T-helper 2 cell (primary cell): ENCODE results near the gene EVI5.

Source experiments
- DNase-seq, 5 experiments: peaks; one replicate each; pipeline versions ENCODE4 v3.0.0 to v3.0.0-alpha.2; 2012 to 2022

EVI5 gene

GRCh38 chr1:92505015-92505692 lies 279.8 kb downstream of the EVI5 start:
- DNase-seq: no peak

- DNase-seq: peak in 1 of 5 experiments; percentile 11
Observed at GRCh38 chr1:92504291-92505014, 280.5 kb downstream of the EVI5 start.

- no peak for DNase-seq
Observed at GRCh38 chr1:92503926-92504285, 281.0 kb downstream of the EVI5 start.

- DNase-seq: no peak
Observed at GRCh38 chr1:92503043-92503925, 281.6 kb downstream of the EVI5 start.

GRCh38 chr1:92502247-92502646 lies 282.7 kb downstream of the EVI5 start:
- DNase-seq: no peak

GRCh38 chr1:92500552-92500951 lies 284.4 kb downstream of the EVI5 start:
- DNase-seq: no peak

GRCh38 chr1:92495392-92496063 lies 289.4 kb downstream of the EVI5 start:
- peak in 1 of 5 experiments; percentile 35 for DNase-seq

- DNase-seq: no peak
Observed at GRCh38 chr1:92494485-92495141, 290.3 kb downstream of the EVI5 start.

- DNase-seq: no peak
Observed at GRCh38 chr1:92493139-92493538, 291.8 kb downstream of the EVI5 start.

- DNase-seq: no peak
Observed at GRCh38 chr1:92488832-92489231, 296.1 kb downstream of the EVI5 start.

- DNase-seq: no peak
Observed at GRCh38 chr1:92488416-92488815, 296.5 kb downstream of the EVI5 start.

- no peak for DNase-seq
Observed at GRCh38 chr1:92487078-92487605, 297.8 kb downstream of the EVI5 start.

- DNase-seq: peak; percentile 12 to 68 (median 42)
Observed at GRCh38 chr1:92486251-92487077, 298.4 kb downstream of the EVI5 start, which contains the start of gene GFI1. GFI1 (minus strand) TSS chr1:92486925; CDS start chr1:92483487, 3,438 bp downstream.

- DNase-seq: peak; percentile 43 to 85 (median 73)
Observed at GRCh38 chr1:92485381-92486250, 299.3 kb downstream of the EVI5 start.

- peak; percentile 24 to 71 (median 45) for DNase-seq
Observed at GRCh38 chr1:92484472-92485380, 300.2 kb downstream of the EVI5 start.

GRCh38 chr1:92483610-92484471 lies 301.1 kb downstream of the EVI5 start:
- DNase-seq: peak in 4 of 5 experiments; percentile 12 to 55 (median 30)
